ENCODE data around the gene PLEKHO1.
"Not testable (repeated sequence)": the region's sequence is repeated elsewhere in the genome, so short reads cannot be mapped to it uniquely, and the experiment has no call there.

PLEKHO1 gene

DNA sequence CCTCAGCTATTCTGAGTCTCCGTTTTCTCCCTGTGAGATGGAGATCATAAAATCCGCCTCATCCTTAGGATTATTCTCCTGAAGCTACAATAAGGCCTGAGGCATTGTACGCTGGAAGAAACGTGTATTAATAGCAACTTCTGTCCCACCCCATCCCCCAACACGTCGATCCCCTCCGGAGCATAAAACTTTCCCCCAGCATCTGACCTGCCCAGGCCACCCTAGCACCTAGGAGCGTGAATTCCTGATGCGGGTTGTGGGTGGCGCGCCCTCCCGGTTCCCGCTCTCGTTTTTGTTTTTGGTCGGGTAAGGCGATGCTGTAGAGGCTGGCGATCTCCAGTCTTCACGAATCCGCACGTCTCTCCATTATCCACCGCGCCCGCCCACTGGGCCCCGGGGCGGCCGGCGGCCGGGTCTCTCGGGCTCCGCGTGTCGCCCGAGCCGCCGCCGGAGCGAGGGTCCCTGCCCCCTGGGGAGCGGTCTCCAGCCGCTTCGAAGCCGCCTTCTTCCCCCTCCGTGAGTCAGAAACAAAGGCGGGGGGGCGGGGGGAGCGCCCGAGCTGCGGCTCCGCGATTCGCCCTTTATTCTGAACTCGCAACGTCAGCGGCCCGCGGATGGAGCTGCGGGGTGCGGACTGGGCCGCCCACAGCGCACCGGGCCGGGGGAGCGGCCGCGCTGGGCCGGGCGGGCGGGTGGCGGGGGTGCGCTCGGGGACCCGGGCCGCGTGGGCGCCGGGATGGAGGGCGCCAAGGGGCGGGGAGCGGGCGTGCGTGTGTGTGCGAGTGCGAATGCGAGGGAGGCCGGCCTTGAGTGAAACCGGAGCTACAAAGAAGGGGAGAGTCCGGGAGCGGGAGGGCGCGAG is at the start of gene PLEKHO1:
TSS of gene PLEKHO1 (plus strand) at position 646 of the 862 bp plus-strand sequence. CDS start 342 bp downstream, outside the sequence.
- peak; percentile 55 for DNase-seq

DNA sequence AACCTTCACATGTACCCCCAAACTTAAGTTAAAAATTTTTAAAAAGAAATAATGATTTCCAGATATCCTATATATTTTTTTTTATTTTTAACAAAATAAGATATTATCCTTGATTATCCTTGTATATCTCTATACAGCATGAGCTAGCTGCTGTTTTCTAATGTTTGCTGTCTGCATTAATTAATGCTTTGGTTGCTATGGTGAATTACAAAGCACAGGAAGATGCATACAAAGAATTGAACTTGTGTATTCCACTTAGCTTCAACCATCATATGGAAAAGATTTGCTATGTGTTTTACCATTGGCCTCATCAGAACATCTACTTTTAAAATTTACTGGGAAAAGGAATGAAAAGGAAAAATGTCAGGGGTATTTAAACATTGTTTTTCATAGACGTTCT is 46.7 kb upstream of the PLEKHO1 start:
- no peak for DNase-seq

- DNase-seq: no peak
Observed at GRCh38 chr1:150106341-150106740, 43.4 kb upstream of the PLEKHO1 start.

- no peak for DNase-seq
Observed at GRCh38 chr1:150109586-150109985, 40.1 kb upstream of the PLEKHO1 start.

DNA sequence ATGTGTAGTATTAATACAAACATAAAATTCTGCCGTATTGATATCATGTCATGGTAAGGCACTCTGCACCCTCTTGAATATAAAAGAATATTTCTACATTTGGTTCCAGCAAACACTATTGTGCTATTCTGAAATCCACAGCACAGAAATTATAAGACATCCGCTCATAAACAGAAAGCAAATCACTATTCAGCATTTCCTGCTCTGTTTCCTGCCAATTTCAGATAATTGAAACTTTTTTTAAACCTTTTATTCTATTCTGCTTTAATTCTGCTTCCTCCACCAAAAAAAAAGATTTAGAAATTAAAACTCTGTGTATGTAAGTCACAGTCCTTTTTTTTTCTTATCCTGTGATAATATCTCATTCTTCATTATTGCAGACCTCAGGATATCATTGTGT is 39.6 kb upstream of the PLEKHO1 start:
- no peak for DNase-seq

GRCh38 chr1:150111670-150112069 is 38.0 kb upstream of the PLEKHO1 start:
- DNase-seq: no peak

DNA sequence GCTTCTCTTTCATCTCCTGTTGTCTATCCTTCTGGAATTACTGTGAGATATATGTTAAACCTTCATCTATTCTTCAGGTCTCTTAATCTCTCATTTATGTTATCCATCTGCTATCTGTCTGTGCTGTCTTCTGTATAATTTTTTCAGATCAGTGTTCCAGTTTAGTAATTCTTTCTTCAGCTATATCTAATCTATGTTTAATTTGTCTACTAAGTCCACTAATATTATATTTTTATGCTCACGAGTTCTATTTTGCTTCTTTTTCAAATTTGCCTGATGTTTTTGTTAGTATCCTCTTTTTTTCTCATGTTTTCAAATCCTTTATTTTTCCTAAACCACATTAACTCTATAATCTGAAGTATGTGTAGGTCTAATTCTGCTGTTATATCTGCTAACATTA is 34.6 kb upstream of the PLEKHO1 start:
- no peak for DNase-seq

DNA sequence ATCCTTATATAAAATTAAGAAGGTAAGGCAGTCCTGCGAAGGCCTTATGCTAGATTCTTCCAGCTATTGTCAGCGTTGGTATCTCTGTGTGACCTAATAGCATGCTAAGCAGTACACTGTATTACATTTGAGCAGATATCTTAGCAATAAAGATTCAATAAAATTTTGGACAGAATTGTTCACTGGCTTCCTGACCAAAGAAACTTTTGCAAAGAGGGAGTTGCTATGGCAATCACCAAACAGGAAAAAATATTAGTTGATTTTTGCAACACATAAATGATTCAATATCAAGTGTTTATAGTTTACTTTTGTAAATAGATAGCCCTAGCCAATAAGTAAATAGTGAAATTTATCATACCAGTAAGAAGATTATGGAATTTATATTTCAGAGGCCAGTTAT is 31.0 kb upstream of the PLEKHO1 start:
- no peak for DNase-seq

GRCh38 chr1:150121236-150121862 is 28.4 kb upstream of the PLEKHO1 start:
- no peak for DNase-seq

- no peak for DNase-seq
Observed at GRCh38 chr1:150126811-150127210, 22.9 kb upstream of the PLEKHO1 start.

DNA sequence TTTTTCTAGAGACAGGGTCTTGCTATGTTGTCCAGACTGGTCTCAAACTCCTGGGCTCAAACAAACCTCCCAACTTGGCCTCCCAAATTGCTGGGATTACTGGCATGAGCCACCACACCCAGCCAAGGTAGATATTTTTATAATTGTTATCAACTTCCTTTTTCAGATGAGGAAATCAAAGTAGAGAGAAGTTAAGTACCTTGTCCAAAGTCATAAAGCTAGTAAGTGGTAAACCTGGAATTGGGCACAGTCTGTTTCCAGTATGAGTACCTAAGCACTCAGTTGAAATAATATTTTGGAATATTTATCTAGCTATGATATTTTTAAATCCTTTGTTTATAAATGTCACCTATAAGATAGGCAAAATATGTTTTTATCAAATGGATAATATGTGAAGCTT is 22.3 kb upstream of the PLEKHO1 start:
- no peak for DNase-seq

DNA sequence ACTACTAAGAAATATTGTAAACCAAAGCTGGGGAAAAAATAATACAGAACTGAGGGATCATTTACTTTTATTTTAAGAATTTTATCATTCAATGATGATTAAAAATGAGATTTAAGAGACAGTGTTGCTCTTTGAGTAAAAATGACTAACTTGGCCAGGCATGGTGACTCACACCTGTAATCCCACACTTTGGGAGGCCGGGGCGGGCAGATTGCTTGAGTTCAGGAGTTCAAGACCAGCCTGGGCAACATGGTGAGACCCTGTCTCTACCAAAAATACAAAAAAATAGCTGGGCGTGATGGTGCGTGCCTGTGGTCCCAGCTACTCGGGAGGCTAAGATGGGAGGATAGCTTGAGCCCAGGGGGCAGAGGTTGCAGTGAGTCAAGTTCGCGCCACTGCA is 21.8 kb upstream of the PLEKHO1 start:
- DNase-seq: no peak

DNA sequence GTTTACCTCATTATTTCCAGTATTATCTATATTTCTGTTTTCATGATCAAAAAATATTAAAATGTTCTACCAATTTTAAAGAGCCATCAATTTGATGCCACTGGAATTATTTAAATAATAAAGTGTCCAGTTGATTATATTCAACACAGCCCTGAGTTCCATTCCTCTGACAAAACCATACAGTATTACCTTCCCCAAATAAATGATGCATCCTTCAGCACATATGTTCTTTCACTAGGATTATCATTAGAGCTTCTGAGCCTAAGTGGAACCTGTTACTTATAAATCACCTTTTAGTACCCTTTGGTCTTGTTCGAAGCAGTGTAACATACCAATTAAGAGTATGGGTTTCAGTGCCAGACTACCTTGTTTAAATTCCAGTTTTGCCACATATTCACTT is 17.3 kb upstream of the PLEKHO1 start:
- no peak for DNase-seq

DNA sequence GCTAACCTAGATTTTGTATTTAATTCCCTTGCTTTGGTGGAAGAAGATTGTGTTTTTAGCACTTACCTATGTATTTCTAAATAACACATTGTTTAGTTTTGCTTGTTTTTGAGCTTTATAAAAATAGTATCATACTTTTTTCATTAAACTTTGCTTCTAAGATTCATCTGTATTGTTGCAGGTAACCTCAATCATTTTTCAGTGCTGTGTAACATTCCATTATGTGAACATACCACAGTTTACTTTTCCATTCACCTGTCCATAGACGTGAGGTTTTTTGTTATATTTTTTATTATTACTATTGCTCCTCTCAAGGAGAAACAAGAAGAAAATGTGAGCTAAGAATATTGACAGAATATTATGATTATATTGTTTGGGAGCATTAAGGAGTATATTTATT is 15.2 kb upstream of the PLEKHO1 start:
- DNase-seq: no peak

DNA sequence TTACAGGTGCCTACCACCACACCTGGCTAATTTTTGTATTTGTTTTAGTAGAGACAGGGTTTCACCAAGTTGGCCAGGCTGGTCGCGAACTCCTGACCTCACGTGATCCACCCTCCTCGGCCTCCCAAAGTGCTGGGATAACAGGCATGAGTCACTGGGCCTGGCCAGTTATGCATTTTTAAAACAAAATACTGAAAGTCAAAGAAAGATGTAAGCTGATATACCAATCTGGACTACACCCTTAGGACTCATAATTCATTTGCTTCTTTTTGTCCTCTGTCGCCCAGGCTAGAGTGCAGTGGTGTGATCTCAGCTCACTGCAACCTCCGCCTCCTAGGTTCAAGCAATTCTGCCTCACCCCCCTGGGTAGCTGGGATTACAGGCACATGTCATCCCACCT is 14.3 kb upstream of the PLEKHO1 start:
- not testable (repeated sequence) for DNase-seq

- DNase-seq: no peak
Observed at GRCh38 chr1:150138044-150138443, 11.7 kb upstream of the PLEKHO1 start.

DNA sequence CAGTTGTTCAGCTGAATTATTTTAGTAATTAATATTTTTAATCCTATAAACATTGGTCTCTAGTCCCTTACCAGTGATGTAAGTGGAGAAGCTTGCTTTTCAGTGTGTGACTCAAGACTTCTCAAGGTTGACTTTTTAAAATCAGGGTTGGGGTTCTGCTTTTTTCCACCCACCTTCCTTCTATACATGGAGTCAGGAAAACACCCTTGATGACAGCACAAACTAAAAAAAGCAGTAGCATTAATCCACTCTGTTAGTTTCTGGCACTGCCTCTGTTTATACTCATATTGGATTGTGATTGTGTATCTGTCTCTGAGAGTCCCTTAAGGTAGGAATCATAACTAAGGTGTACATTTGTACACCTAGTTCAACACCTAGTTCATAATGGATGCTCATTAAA is 8.3 kb upstream of the PLEKHO1 start:
- DNase-seq: no peak

- no peak for DNase-seq
Observed at GRCh38 chr1:150142083-150142482, 7.6 kb upstream of the PLEKHO1 start.

- no peak for DNase-seq
Observed at GRCh38 chr1:150144606-150145005, 5.1 kb upstream of the PLEKHO1 start.

DNA sequence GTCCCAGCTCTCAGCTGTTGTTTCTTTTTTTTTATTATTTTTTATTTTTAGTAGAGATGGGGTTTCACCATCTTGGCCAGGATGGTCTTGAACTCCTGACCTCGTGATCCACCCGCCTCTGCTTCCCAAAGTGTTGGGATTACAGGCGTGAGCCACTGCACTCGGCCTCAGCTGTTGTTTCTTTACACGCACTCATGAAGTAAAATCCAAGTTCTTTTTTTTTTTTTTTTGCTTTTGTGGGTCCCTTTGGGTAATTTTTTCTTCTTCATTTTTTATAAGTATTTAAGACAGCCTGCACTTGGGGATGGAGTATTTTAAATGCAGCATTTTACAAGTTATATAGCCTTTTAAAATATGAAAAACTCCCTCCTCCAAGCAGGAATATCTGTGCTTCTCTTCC is 3.7 kb upstream of the PLEKHO1 start:
- DNase-seq: not testable (repeated sequence)

GRCh38 chr1:150146849-150147542 is 2.7 kb upstream of the PLEKHO1 start:
- DNase-seq: no peak

- DNase-seq: peak; percentile 55
Observed at GRCh38 chr1:150148837-150149270, 862 bp upstream of the PLEKHO1 start.

GRCh38 chr1:150150133-150151021 is 661 bp downstream of the PLEKHO1 start:
- no peak for DNase-seq
